OCI-LY1 (cell line): ENCODE data around the gene ILDR1.

ENCODE experiments used
- H2AFZ ChIP-seq: fragments of 200-600 bp; sonication (generic), shearing (Covaris generic); 2 replicates; pipeline ENCODE4 v1.6.0; 2014; ENCODE audit warnings: antibody characterized with exemption, mild to moderate bottlenecking, low read length
- H3F3A ChIP-seq: fragments of 200-600 bp; sonication (generic), shearing (Covaris generic); 2 replicates; pipeline ENCODE4 v1.6.0; 2014; ENCODE audit warnings: mild to moderate bottlenecking, antibody characterized with exemption, low read length, moderate library complexity; ENCODE audit not compliant: insufficient read depth
- H3K27ac ChIP-seq: fragments of 200-600 bp; sonication (generic); 2 replicates; pipeline ENCODE4 v1.5.1; 2014; ENCODE audit warnings: low read length, mixed run types, mild to moderate bottlenecking, low read depth; ENCODE audit not compliant: poor library complexity, severe bottlenecking
- H3K27me3 ChIP-seq: fragments of 200-600 bp; sonication (generic); 2 replicates; pipeline ENCODE4 v1.6.0; 2014; ENCODE audit warnings: antibody characterized with exemption, mild to moderate bottlenecking, low read length, moderate library complexity; ENCODE audit not compliant: insufficient read depth
- H3K36me3 ChIP-seq: fragments of 200-600 bp; sonication (generic); 2 replicates; pipeline ENCODE4 v1.6.1; 2014; ENCODE audit warnings: mild to moderate bottlenecking, antibody characterized with exemption, low read length, moderate library complexity, mixed read lengths; ENCODE audit not compliant: insufficient read depth
- H3K4me1 ChIP-seq: fragments of 200-600 bp; sonication (generic); 2 replicates; pipeline ENCODE4 v1.5.1; 2014; ENCODE audit warnings: mild to moderate bottlenecking, low read length, moderate library complexity; ENCODE audit not compliant: insufficient read depth, severe bottlenecking
- H3K4me2 ChIP-seq: fragments of 200-600 bp; sonication (generic), shearing (Covaris generic); 2 replicates; pipeline ENCODE4 v1.6.1; 2014; ENCODE audit warnings: low read length
- H3K4me3 ChIP-seq: fragments of 200-600 bp; sonication (generic); 2 replicates; pipeline ENCODE4 v1.5.1; 2014; ENCODE audit warnings: low read length, low read depth, mild to moderate bottlenecking, mixed read lengths; ENCODE audit not compliant: poor library complexity, severe bottlenecking
- H3K79me2 ChIP-seq: fragments of 200-600 bp; shearing (Covaris generic); 2 replicates; pipeline ENCODE4 v1.6.1; 2016; ENCODE audit warnings: mixed run types, low read length, mixed read lengths; ENCODE audit not compliant: insufficient read depth
- H3K9ac ChIP-seq: fragments of 200-600 bp; sonication (generic), shearing (Covaris generic); 2 replicates; pipeline ENCODE4 v1.6.1; 2014; ENCODE audit warnings: mild to moderate bottlenecking, low read length, mixed read lengths
- H3K9me2 ChIP-seq: fragments of 200-600 bp; sonication (generic), shearing (Covaris generic); 2 replicates; pipeline ENCODE4 v1.6.1; 2014; ENCODE audit warnings: low read depth, mild to moderate bottlenecking, low read length, mixed read lengths
- H3K9me3 ChIP-seq: fragments of 200-600 bp; shearing (Covaris generic); 2 replicates; pipeline ENCODE4 v1.6.1; 2014; ENCODE audit warnings: low read length, mixed read lengths
- H4K20me1 ChIP-seq: fragments of 200-600 bp; sonication (generic), shearing (Covaris generic); 2 replicates; pipeline ENCODE4 v1.6.0; 2016; ENCODE audit warnings: mild to moderate bottlenecking, low read length; ENCODE audit not compliant: insufficient read depth
- CTCF ChIP-seq: fragments of 200-600 bp; sonication (generic), shearing (Covaris generic); IDR thresholded peaks from 2 replicates; pipeline ENCODE4 v1.5.1; 2017; ENCODE audit warnings: mild to moderate bottlenecking, antibody characterized with exemption, low read length, moderate library complexity, mixed read lengths
- EZH2 ChIP-seq: fragments of 200-600 bp; sonication (generic), shearing (Covaris generic); IDR thresholded peaks from 2 replicates; pipeline ENCODE4 v1.8.0; 2017; ENCODE audit warnings: borderline replicate concordance, mixed run types, mild to moderate bottlenecking, antibody characterized with exemption, low read length, moderate library complexity, mixed read lengths

The ILDR1 gene

GRCh38 chr3:122023335-122023910 lies 1.4 kb upstream of the ILDR1 start:
- Histone ChIP-seq H3K4me2 (peak overlapping the region; percentile 70), H3K4me1 (peaks cover 71% of the 10 kb centered on the region), H2AFZ (peak overlapping the region; percentile 60; the same call in 1 of the 2 replicates), H3K27me3 (no peaks in the 10 kb centered on the region), H3K9ac (peak overlapping the region; percentile 48), H3K4me3 (peak overlapping the region; percentile 40), H3K9me3 (no peaks in the 10 kb centered on the region), H4K20me1 (no peaks in the 10 kb centered on the region), H3F3A (no peaks in the 10 kb centered on the region), H3K9me2 (no peaks in the 10 kb centered on the region), H3K79me2 (no peaks in the 10 kb centered on the region), H3K36me3 (no peaks in the 10 kb centered on the region), H3K27ac (peak overlapping the region; percentile 85)
- TF ChIP-seq CTCF = peak; percentile 42
- no peak for TF ChIP-seq EZH2

- no peaks in the 10 kb centered on the region for H3K27me3 ChIP-seq
- no peak for TF ChIP-seq CTCF
- TF ChIP-seq EZH2 = no peak
- peak overlapping the region; percentile 58; the same call in 1 of the 2 replicates for H3K9ac ChIP-seq
- H3K79me2 ChIP-seq = no peaks in the 10 kb centered on the region
- no peaks in the 10 kb centered on the region for H3F3A ChIP-seq
- peaks cover 66% of the 10 kb centered on the region for H3K4me1 ChIP-seq
- no peak overlapping the region for H2AFZ ChIP-seq
- no peaks in the 10 kb centered on the region for H3K36me3 ChIP-seq
- peak overlapping the region; percentile 67 for H3K4me2 ChIP-seq
- H3K4me3 ChIP-seq = peak overlapping the region; percentile 65
- no peaks in the 10 kb centered on the region for H3K9me3 ChIP-seq
- H3K9me2 ChIP-seq = no peaks in the 10 kb centered on the region
- H3K27ac ChIP-seq = peak overlapping the region; percentile 77
- no peaks in the 10 kb centered on the region for H4K20me1 ChIP-seq
These were observed 1.0 kb downstream of the ILDR1 start for GRCh38 chr3:122021037-122021436.

GRCh38 chr3:122019493-122019892 lies 2.6 kb downstream of the ILDR1 start:
- Histone ChIP-seq H2AFZ (no peak overlapping the region), H3K27me3 (no peaks in the 10 kb centered on the region), H3K4me1 (peaks cover 59% of the 10 kb centered on the region), H3K79me2 (no peaks in the 10 kb centered on the region), H3K27ac (peak overlapping the region; percentile 77), H3K9me3 (no peaks in the 10 kb centered on the region), H4K20me1 (no peaks in the 10 kb centered on the region), H3K9ac (no peak overlapping the region; the same call in 1 of the 2 replicates), H3K9me2 (no peaks in the 10 kb centered on the region), H3K36me3 (peaks cover 4% of the 10 kb centered on the region; the same call in 1 of the 2 replicates), H3F3A (no peaks in the 10 kb centered on the region), H3K4me3 (no peak overlapping the region), H3K4me2 (peak overlapping the region; percentile 67; the same call in 1 of the 2 replicates)
- TF ChIP-seq CTCF (no peak), EZH2 (no peak)
